ENCODE measurements around the gene SMIM13.

SMIM13 gene

DNA sequence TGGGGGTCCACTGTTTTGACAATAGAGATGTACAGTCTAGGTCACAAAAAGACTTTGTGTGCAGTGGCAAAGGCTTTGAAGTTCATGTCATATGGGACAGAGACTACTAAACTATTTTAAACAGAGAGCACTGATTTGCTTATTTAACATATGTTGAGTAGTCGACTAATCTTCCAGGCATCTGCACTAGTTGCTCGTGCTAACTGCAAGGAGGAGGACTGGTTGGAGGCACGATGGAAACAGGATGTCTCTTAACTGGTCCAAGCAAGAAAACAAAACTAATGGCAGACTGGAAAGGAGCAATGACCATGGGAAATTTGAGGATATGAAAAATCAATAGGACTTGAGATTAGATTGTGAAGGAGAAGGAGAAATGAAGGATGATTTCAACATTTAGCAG, 46.4 kb downstream of the SMIM13 start:
- Mint-ChIP-seq H3K4me3 (no peak overlapping the region), H3K9me3 (no peaks in the 10 kb centered on the region), H3K27me3 (no peaks in the 10 kb centered on the region), H3K27ac (no peak overlapping the region), H3K36me3 (ENCODE audit: low read depth) (peaks cover 4% of the 10 kb centered on the region), H3K4me1 (ENCODE audit: low read depth) (peaks cover 53% of the 10 kb centered on the region)
- intact Hi-C loops (cut with micrococcal nuclease): no loop called here

DNA sequence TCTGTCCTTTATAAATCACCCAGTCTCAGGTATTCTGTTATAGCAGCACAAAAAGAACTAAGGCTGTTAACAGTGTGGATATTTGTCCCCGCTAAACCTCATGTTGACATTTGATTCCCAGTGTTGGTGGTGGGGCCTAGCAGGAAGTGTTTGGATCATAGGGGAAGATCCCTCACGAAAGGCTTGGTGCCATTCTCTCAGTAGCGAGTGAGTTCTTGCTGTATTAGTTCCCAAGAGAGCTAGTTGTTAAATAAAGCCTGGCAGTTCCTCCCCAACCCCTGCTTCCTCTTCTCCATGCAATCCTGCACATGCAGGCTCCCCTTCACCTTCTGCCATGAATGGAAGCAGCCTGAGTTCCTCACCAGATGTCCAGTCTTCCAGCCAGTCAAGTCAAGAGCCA, 47.7 kb downstream of the SMIM13 start:
- no peaks in the 10 kb centered on the region for H3K27me3 Mint-ChIP-seq
- no peaks in the 10 kb centered on the region for H3K36me3 Mint-ChIP-seq (ENCODE audit: low read depth)
- intact Hi-C loops (cut with micrococcal nuclease): no loop called here
- no peaks in the 10 kb centered on the region for H3K9me3 Mint-ChIP-seq
- H3K4me3 Mint-ChIP-seq: no peak overlapping the region
- no peak overlapping the region for H3K27ac Mint-ChIP-seq
- peaks cover 53% of the 10 kb centered on the region for H3K4me1 Mint-ChIP-seq (ENCODE audit: low read depth)

DNA sequence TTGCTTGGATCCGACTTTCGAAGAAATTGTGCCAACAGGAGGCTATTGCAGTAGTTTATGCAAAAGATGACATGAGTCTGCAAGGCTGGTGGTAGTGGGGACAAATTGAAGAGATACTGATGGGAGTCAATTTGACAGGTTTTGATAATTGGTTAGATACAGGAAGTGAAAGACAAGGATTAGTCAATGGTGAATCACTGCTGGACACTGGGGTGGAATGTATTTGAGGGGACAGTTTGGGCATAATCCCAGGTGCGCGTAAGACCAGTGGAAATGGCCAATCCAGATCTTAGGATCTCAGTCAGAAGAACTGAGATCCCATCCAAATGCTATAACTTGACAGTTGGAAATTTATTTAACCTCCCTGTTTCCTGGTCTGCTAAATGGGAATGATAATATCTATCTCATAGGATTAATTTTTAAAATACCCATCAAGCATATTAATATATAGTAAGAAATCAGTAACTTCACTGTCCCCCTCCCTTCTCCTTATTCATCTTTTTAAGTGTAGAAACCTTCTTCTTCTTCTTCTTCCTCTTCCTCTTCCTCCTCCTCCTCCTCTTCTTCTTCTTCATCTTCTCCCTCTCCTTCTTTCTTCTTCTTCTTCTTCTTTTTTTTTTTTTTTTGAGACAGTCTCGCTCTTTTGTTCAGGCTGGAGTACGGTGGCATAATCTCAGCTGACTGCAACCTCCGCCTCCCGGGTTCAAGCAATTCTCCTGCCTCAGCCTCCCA, 48.8 kb downstream of the SMIM13 start:
- intact Hi-C loops (cut with micrococcal nuclease): no loop called here
- H3K36me3 Mint-ChIP-seq (ENCODE audit: low read depth): no peaks in the 10 kb centered on the region

DNA sequence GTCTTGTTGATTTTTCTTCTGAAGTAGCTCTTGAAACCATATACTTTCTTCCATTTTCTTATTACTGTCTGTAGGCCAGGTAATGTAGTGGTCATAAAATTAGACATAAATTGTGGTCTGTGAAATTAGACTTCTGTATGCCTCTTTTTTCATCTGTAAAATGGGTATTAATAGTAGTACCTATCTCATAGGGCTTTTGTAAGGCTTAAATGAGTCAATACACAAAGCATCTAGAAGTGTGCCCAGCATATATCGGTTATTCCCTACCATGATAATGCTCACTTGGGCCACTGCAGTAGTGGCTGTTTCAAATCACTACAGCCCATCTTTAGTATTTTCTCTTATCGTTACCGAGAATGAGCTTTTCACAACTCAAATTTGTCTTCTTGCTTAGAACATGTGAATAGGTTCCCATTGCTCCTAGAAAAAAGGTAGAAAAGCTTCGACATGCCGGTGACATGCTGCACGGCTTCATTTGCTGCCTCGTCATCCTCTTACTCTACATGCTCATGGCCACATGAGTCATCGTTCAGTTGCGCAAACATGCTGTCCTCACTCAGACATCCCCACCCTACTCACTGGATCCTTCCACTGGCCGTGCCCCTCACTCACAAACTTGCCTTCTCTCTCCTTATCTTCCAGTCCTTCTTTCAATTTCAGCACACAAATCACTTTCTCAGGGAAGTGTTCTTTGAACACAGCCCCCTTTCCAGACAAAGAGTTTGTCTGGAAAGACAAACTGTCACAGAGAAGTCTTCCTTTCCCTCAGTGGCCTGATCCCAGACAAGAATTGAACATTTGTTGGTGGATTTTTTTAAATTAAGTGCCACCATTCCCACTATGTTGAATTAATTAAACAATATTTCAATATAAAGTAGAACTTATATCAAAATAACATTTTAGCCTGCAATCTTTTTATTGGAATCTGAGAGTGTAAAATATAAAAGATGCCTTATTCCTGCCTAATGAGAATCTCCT, 50.0 kb downstream of the SMIM13 start:
- peaks cover 53% of the 10 kb centered on the region for H3K4me1 Mint-ChIP-seq (ENCODE audit: low read depth)
- intact Hi-C loops (cut with micrococcal nuclease): loop anchor here (1.0 kb wide), 2 partner anchors 353 to 432 kb away; no protein-coding TSS in a partner anchor

More for the DNA sequence above, 48.8 kb downstream of the SMIM13 start:
- no peak overlapping the region for H3K27ac Mint-ChIP-seq
- no peaks in the 10 kb centered on the region for H3K9me3 Mint-ChIP-seq
- no peak overlapping the region for H3K4me3 Mint-ChIP-seq
- peaks cover 53% of the 10 kb centered on the region for H3K4me1 Mint-ChIP-seq (ENCODE audit: low read depth)
- no peaks in the 10 kb centered on the region for H3K27me3 Mint-ChIP-seq

DNA sequence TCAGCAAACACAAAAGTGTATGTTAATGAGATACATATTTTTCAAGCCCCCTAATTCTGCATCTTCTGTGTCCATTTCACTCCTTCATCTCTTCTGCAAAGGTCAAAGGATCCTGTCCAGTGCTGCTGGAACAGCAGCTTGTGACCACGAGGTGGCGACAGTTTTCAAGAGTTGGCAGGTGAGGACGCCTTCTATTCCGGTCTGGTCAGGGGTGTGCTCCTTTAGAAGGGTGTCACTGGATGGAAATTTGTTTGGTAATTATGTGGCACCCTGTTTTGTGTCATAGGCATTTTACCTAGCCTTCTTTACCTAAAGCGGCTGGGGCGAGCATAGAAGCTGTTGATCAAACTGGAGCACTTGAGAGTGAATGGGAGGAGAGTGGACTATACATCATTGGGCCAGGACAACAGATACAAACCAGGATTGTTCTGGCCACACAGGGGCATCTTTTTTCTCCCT, 50.8 kb downstream of the SMIM13 start:
- Mint-ChIP-seq H3K4me3 (no peak overlapping the region), H3K4me1 (ENCODE audit: low read depth) (peaks cover 46% of the 10 kb centered on the region), H3K9me3 (no peaks in the 10 kb centered on the region), H3K27ac (no peak overlapping the region), H3K27me3 (no peaks in the 10 kb centered on the region), H3K36me3 (ENCODE audit: low read depth) (no peaks in the 10 kb centered on the region)
- intact Hi-C loops (cut with micrococcal nuclease): loop anchor here (1.0 kb wide), 2 partner anchors 352 to 431 kb away; no protein-coding TSS in a partner anchor

More for the DNA sequence above, 50.0 kb downstream of the SMIM13 start:
- H3K27ac Mint-ChIP-seq: peak overlapping the region; percentile 30
- H3K36me3 Mint-ChIP-seq (ENCODE audit: low read depth): no peaks in the 10 kb centered on the region
- H3K4me3 Mint-ChIP-seq: no peak overlapping the region
- H3K27me3 Mint-ChIP-seq: no peaks in the 10 kb centered on the region
- H3K9me3 Mint-ChIP-seq: no peaks in the 10 kb centered on the region

DNA sequence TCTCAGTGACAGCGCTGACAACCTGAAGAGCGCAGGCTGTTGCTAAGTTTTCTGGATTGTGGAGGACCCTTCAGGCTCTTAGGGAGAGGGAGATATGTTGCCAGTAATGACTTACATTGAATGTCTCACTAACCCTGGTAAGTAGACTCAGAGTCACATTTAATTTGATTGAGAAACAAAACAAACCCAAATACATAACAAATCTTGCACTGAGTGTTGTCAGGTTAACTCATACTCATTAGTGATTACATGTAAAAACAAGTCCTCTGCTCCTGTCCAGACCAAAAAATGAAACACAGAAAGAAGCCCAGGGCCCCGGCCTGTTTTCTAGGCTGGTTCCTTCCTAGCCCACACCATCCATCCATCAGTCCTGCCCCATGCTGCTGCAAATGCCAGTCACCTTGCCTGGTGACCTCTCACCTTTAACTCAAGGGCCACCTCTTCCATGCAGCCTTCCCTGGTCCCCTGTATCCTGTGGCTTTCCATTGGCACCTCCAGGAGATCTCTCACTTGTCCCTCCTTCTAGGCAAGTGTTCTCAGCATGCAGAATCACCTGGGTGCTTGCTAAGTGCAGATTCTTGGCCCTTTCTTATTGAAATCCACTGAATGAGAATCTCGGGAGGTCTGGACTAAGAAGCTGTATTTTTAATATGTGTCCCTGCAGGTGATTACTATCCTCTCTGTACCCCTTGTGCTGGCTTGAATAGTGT, 52.6 kb downstream of the SMIM13 start:
- Mint-ChIP-seq H3K27ac (no peak overlapping the region), H3K4me3 (no peak overlapping the region), H3K36me3 (ENCODE audit: low read depth) (no peaks in the 10 kb centered on the region), H3K4me1 (ENCODE audit: low read depth) (peaks cover 34% of the 10 kb centered on the region), H3K27me3 (no peaks in the 10 kb centered on the region), H3K9me3 (no peaks in the 10 kb centered on the region)
- intact Hi-C loops (cut with micrococcal nuclease): no loop called here

DNA sequence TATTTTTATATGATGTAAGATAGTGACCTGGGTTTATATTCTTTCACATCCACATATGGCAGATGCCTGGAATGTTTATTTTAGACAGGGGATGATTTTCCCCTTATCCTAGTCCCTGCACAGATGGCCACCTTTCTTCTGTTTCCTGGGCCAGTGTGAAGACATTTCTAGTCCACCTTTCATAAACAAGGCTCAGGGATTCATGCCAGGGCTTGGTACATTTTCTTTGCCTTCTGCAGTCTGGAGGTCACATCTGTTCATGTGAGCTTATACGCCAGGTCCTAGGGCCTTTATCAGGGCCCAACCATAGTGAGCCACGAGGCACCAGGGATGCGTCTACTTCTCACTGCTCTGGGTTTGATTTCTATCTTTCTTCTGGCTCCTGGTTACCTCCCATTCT, 55.9 kb downstream of the SMIM13 start:
- Mint-ChIP-seq H3K4me3 (no peak overlapping the region), H3K9me3 (no peaks in the 10 kb centered on the region), H3K4me1 (ENCODE audit: low read depth) (peaks cover 9% of the 10 kb centered on the region), H3K36me3 (ENCODE audit: low read depth) (no peaks in the 10 kb centered on the region), H3K27ac (no peak overlapping the region), H3K27me3 (peaks cover 3% of the 10 kb centered on the region)
- intact Hi-C loops (cut with micrococcal nuclease): no loop called here

DNA sequence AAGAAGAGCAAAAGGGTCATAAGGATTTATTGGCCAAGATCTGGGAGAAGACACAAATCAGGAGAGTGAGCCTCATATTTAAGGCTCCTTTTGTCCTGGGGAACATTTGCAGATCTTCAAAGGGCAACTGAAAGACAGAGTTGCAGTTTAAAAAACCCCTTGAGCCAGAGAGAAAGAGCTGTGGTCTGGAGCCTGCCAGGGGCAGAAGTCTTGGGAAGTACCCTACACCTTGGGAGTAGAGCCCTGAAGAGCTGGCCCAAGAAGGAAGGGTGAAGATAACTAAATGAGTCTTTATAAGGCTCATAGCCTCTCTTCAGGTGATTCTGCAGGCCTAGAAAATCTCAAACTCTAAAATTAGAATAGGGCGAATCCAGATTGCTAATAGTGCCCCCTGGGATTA, 57.9 kb downstream of the SMIM13 start:
- Mint-ChIP-seq H3K4me1 (ENCODE audit: low read depth) (peaks cover 7% of the 10 kb centered on the region), H3K27me3 (peaks cover 7% of the 10 kb centered on the region), H3K9me3 (no peaks in the 10 kb centered on the region), H3K36me3 (ENCODE audit: low read depth) (no peaks in the 10 kb centered on the region), H3K4me3 (no peak overlapping the region), H3K27ac (no peak overlapping the region)
- intact Hi-C loops (cut with micrococcal nuclease): no loop called here

DNA sequence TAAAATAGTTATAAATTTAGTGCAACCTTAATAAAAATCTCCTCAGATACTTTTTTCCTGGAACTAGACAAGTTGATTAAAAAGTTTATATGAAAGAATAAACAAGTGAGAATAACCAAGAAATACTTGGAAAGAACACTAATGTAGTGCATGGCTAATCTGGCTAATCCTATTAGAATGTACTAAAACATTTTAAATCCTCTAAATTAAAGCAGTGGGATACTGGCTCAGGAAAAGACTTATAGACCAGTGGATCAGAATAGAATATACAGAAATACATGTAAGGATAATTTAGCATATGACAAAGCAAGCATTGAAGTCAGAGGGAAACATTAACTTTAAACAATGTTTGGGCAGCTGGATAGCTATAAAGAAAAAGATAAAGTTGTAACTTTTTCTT, 58.9 kb downstream of the SMIM13 start:
- H3K27me3 Mint-ChIP-seq: peaks cover 7% of the 10 kb centered on the region
- intact Hi-C loops (cut with micrococcal nuclease): no loop called here
- H3K36me3 Mint-ChIP-seq (ENCODE audit: low read depth): no peaks in the 10 kb centered on the region
- H3K9me3 Mint-ChIP-seq: no peaks in the 10 kb centered on the region
- H3K4me3 Mint-ChIP-seq: no peak overlapping the region
- no peak overlapping the region for H3K27ac Mint-ChIP-seq
- peaks cover 7% of the 10 kb centered on the region for H3K4me1 Mint-ChIP-seq (ENCODE audit: low read depth)

DNA sequence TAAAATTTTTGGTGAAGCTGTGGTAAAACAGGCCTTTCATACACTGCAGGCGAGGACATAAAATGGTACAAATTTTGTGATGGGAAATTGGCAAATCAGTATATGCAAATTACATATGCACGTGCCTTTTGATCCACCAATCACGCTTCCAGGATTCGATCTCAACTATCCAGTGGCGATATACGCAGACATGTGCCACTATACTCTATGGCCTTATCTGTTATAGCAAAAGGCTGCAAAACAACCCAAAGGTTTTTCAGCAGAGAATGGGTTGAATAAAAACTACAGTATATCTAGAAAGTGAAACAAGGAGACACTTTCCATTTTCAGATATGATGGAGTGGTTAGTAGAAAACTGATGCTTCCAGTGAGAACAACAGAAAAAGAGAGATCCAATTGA, 59.8 kb downstream of the SMIM13 start:
- no peaks in the 10 kb centered on the region for H3K36me3 Mint-ChIP-seq (ENCODE audit: low read depth)
- peaks cover 7% of the 10 kb centered on the region for H3K27me3 Mint-ChIP-seq
- peaks cover 7% of the 10 kb centered on the region for H3K4me1 Mint-ChIP-seq (ENCODE audit: low read depth)
- intact Hi-C loops (cut with micrococcal nuclease): no loop called here
- H3K27ac Mint-ChIP-seq: no peak overlapping the region
- H3K9me3 Mint-ChIP-seq: no peaks in the 10 kb centered on the region
- H3K4me3 Mint-ChIP-seq: no peak overlapping the region

DNA sequence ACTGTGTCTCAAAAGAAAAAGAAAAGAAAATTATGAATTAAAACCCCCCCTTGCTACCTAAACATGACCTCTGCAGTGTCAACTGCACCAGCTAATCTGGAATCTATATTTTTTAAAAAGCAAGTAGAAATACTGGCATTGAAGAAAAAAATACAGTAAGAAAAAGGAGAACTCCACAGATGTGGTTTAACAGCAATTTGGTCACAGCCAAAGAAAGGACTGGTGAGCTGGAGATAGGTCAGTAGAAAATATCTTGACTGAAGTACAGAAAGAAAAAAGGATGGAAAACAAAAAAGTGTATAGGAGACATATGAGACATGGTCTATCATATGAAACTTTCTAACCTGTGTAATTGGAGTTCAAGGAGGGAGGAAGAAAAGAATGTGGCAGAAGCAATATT, 62.0 kb downstream of the SMIM13 start:
- H3K4me3 Mint-ChIP-seq: no peak overlapping the region
- H3K36me3 Mint-ChIP-seq (ENCODE audit: low read depth): no peaks in the 10 kb centered on the region
- intact Hi-C loops (cut with micrococcal nuclease): no loop called here
- no peaks in the 10 kb centered on the region for H3K9me3 Mint-ChIP-seq
- H3K27ac Mint-ChIP-seq: no peak overlapping the region
- H3K4me1 Mint-ChIP-seq (ENCODE audit: low read depth): peaks cover 7% of the 10 kb centered on the region
- H3K27me3 Mint-ChIP-seq: peaks cover 7% of the 10 kb centered on the region

DNA sequence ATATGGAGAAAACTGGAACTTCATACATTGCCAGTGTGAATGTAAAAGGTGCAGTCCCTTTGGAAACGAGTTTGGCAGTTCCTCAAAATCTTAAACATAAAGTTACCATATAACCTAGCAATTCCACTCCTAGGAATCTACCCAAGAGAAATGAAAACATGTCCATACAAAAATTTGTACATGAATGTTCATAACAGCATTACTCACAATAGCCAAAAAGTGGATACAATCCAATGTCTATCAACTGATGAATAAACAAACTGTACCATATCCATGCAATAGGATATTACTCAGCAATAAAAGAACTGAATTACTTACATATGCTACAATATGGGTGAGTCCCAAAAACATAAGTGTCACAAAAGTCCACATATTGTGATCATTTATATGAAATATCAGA, 66.6 kb downstream of the SMIM13 start:
- H3K9me3 Mint-ChIP-seq: no peaks in the 10 kb centered on the region
- H3K27ac Mint-ChIP-seq: no peak overlapping the region
- H3K4me1 Mint-ChIP-seq (ENCODE audit: low read depth): no peaks in the 10 kb centered on the region
- intact Hi-C loops (cut with micrococcal nuclease): no loop called here
- H3K4me3 Mint-ChIP-seq: no peak overlapping the region
- no peaks in the 10 kb centered on the region for H3K36me3 Mint-ChIP-seq (ENCODE audit: low read depth)
- no peaks in the 10 kb centered on the region for H3K27me3 Mint-ChIP-seq

DNA sequence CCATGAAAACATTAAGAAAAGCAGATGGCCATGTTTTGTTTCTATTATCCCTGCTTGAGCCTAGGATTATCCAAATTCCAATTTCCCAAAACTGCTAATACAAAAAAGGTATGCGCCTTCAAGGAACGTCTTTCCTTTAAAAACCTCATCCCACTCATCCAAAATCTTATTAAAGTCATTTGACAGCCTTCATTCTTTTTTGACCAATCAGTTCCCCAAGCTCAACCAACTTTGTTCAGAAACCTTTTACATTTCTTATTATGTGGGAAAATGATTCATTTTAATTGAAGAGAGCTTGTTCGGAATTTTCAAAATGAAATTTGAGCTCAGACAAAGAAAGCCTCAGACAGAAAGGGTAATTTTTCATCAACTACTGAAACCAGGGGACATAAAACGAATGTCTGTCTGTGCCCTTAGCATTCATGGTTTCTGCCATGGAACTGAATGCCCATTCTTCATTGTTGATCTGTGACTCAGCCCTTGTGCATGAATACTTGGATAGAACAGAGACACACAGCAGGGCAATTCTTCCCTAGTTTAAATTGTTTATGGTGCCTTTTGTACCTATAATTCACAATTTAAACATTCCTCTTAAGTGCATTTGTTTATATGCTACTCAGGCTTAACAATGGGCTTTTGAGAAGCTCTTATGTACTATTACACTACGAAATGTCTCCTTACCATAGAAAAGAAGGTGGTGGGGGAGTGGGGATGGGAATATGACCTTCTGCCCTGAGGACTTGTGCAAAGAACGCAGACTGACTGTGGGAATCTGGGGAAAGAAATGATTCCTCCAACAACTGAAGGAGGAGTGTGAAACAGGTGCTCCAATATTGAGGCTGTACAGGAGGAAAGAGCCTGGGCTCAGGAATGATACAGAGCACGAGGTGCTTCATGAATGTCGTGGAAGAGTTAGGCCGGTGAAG, 67.7 kb downstream of the SMIM13 start:
- Mint-ChIP-seq H3K4me1 (ENCODE audit: low read depth) (no peaks in the 10 kb centered on the region), H3K36me3 (ENCODE audit: low read depth) (no peaks in the 10 kb centered on the region), H3K27me3 (no peaks in the 10 kb centered on the region), H3K27ac (no peak overlapping the region), H3K4me3 (no peak overlapping the region), H3K9me3 (no peaks in the 10 kb centered on the region)
- intact Hi-C loops (cut with micrococcal nuclease): no loop called here
